HG02885 (cell line): ENCODE measurements around the gene CST3.
"Not testable (repeated sequence)": the region's sequence is repeated elsewhere in the genome, so short reads cannot be mapped to it uniquely, and the experiment has no call there.

Experiments
- ATAC-seq: cut with Tn5 transposase; IDR thresholded peaks from one replicate; pipeline ENCODE4 v1.9.1; 2021; ENCODE audit warnings: mild to moderate bottlenecking; ENCODE audit not compliant: unreplicated experiment, poor library complexity

Gene CST3

DNA sequence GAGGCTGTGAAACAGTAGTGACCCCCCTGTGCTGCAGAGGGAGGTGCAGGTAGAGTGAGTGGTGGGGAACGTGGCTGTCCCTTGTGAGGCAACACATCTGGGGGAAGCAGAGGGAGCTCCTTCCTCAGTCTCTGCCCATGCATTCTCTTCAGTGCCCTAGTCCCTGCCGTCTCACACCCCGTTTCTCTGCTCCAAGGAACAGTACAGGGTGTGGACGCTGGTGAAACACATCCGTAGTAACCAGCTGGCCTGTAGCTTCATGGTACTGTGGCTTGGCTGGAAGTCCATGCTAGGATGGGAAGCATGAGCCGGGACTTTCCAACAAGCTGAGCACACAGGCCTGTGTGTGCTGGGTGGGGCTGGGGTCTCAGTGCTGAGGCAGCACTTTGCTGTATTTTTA lies 25.4 kb upstream of the CST3 start:
- no peak for ATAC-seq

DNA sequence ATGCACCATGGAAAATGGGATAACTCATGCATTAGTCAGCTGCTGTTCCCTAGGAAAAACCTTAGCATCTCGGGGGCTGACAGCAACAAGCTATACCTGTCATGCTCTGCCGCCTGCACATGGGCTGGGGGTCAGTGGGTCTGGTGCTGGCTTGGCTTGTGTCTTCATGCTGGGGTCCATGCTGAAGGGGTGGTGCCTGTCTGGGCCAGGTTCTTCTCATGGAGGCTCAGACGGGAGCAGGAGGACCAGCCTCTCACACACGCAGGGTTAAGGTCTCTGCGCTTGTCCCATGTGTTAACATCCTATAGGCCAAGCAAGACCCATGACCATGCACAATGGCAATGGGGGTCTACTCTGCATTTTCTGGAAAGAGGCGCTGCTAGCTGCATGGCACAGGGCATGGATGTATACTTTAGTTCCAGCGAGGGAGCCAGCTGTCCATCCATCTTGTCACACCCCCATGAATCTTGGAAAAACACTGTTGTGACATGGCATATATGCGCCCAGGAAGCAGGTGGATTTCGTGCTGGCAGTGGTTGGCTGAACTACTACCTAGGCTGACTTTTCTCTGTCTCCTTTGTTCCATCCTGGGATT lies 24.6 kb upstream of the CST3 start:
- no peak for ATAC-seq

DNA sequence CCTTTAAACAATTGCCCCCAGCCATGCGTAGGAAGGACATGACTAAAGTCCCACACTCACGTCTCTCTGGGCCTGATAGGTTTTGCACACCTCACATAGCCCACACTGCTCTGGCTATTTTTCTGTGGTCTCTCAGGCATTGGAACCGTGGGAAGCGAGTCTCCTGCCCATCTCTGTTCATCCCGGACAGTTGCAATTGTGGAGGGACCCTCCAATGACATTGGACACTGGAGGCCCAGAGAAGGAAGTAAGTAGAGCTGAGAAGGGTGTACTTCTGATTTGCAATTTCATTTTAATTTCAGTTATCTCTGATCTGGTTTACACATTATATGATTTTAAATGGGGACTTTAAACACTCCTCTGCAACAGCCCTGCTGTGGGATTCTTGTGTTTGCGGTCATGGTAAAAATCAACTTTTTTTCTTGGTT lies 23.3 kb upstream of the CST3 start:
- no peak for ATAC-seq

DNA sequence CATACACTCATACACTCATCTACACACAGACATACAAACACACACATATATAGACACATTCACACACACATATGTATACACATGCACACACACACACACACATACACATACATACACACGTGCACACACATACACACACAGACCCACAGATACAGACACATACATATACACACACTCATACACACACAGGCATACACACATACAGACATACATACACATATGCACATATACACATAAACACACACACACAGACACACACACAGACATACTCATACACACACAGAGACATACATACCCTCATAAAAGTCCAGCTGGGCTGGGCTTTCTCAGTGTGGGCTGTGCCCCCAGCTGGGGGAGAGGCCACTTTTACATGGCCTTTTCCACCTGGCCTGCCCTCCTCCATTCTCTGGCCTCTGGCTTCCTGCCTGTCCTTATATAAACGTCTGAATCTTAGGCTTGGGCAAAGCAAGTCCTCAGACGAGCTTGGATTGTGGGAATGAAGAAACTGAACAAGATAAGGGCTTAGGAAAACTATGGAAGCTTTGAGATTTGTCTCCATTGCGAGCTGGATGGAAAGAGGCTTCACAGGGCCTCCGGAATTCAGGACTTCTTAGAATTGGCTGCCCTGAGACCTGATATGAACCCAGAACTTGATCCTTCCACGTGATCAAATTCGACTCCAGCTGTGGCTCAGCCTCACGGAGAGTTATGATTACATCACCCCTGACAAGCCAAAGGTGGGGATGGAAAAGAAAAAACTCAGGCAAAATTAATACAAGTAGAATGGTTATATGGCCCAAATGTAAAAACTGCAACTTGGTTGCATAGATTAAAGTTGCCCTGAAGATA lies 22.5 kb upstream of the CST3 start:
- no peak for ATAC-seq

DNA sequence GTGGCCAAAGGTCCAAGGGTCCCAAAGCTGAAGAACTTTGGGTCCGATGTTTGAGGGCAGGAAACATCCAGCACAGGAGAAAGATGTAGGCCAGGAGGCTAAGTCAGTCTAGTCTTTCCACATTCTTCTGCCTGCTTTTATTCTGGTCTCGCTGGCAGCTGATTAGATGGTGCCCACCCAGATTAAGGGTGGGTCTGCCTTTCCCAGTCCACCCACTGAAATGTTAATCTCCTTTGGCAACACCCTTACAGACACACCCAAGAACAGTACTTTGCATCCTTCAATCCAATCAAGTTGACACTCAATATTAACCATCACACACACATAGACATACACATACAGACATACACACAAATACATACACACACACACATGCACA lies 21.8 kb upstream of the CST3 start:
- ATAC-seq: not testable (repeated sequence)

DNA sequence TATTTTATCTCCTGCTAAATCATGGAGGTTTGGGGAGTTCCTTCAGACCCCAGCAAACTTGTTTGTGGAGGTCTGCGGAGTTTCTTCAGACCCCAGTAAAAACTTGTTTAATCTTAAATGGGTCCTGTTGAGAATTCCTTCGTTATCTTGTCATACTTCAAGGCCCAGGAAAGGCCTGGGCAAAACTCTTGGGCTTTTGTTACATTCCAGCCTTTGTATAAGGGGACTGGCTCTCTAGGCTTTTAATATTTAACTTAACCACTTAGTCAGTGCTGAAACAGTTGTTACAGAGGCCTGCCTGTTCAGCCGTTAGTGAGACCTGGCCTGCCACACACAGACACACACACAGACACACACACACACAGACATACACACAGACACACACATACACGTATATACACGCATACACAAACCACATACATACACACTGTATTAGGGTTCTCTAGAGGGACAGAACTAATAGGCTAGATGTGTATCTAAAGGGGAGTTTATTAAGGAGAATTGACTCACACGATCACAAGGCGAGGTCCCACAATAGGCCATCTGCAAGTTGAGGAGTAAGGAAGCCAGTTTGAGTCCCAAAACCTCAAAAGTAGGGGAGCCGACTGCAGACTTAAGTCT lies 21.3 kb upstream of the CST3 start:
- no peak for ATAC-seq

DNA sequence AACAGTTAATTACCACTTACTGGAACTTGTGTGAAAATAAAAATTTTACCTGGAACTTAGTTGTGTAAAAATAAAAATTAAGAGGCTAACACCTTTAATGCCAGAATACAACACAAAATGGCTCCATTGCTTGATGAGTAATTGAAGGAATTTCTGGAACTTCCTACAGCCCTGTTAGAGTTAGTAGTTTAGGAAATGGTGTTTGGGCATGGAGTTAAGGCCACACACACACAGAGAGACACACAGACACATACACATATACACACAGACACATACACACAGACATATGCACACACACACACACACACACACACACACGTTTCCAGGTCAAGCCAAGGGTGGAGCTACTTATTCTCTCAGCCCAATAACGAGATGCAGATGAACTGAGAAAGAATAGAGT lies 20.6 kb upstream of the CST3 start:
- ATAC-seq: no peak

DNA sequence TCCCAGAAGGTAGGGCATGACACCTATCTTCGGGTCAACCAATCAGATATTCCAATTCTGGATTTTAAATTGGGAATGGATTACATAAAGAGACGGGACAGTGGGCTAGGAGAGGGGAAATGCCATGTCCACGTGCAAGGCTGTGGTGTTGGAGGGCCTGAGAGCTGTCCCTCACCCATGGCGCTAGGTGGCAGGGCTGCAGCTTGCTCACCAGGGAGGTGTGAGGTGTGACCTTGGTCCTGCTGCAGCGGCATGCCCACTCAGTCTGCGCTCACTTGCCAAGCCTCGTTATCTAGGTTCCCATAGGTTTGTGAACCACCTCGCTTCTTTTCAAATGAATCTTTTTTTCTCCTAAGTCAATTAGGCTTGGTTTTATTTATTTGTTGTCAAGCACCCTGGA lies 19.4 kb upstream of the CST3 start:
- no peak for ATAC-seq

DNA sequence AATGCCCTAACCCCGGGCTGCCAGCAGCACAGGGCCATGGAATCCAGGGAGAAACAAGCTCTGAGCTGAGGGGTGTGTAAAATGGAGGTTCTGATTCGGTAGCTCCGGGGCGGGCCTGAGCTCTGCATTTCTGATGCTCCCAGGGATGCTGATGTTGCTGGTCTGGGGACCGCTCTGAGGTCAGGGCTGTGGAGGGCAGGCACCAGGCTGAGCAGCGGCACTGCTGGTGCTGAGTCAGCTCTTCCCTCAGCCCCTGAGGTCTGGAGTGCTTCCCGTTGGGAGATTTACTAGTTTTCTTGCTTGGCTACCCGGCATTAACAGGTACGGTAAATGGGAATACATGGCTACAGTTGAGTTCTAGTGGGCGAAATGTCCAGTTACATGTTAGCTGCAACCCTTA lies 18.6 kb upstream of the CST3 start:
- ATAC-seq: no peak

DNA sequence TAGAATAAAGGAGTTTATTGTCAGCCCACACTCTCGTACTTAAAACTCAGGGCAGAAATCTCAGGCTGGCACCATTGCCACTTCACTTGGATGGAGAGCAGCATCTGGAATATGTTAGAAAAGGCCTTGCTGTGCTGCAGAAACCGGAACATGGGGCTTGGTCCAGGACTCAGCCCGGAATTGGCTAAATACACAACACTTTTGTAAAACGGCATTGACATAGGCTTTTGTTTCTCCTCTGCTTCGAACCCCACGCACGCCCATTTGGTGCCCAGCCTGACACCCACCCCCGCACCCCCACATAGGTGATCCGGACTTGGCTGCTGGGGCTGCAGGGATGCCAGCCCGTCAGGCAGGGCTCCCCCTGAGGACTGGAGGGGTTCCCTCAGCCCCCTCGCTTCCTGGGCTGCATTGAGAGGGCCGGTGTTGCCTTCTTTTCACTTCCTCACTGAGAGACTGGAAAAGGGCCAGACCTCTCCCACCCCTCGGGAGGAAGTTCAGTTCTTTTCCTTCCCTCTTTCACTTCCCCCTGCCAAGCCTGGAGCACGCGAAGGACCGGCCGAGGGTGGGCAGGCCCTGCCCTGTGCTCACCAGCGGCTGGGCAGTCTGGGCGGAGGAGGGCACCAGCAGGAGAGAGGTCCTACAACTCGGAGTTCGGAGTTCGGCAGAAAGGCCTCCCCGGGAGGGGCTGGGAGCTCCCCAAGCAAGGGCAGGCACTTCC lies 17.9 kb upstream of the CST3 start:
- no peak for ATAC-seq

DNA sequence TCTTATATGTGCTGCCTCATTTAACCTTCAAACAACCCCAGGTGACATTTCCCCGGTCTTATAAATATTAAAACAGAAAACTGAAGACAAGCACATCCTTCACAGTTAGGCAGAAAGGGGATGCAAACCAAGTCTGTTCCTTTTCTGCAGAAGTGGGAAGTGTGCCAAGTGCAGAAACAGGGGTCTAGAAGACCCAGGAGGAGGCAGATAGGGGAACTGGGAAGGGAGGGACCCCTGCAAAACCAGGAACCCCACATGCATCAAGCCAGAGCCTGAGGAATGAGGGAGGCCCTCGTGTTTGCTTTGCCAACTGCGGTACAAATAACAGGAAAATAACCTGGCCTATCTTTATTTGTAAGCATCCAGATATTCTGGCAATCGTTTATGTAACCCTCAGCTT lies 17.0 kb upstream of the CST3 start:
- no peak for ATAC-seq

DNA sequence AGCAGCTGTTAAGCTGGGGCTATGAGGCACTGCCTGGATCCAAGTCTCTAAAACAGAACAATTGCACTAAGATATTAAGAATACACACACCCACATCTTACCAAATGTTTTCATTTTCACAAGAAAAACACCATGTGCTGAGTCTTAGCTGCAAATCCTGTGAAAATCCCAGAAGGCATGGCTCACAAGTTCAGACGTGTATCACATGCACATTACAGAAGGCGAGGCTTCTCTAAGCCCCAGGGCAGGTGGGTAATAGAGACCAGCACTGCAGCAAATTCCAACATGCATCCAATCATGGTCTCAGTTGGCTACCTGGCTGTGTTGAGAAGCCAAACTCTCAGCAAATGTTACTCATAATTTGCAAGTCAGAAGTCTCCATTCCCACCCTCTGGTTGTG lies 16.2 kb upstream of the CST3 start:
- no peak for ATAC-seq

DNA sequence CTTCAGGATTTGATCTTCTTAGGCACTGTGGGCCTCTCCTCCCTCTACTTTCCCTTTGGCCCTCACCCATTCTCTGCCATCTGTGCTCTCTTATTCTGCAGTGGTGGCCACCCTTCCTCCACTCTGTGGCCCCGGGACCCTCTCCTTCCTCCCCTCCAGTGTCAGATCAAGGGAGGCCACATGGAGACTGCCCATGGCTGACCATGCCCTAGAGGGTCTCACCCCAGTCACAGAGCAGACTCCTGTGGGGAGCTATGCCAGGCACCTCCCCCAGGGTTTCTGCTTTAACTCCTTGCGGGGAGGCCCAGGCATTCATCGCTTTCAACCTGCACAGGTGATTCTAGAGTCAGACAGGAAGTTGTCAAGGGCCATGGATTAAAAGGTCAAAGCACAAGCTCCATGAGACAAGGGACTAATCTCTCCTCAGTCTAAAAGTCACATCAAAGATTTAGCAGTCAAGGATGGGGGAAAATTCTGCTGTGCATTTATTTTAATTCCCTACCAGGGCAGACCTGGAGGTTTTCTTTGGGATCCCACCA lies 15.7 kb upstream of the CST3 start:
- ATAC-seq: no peak

DNA sequence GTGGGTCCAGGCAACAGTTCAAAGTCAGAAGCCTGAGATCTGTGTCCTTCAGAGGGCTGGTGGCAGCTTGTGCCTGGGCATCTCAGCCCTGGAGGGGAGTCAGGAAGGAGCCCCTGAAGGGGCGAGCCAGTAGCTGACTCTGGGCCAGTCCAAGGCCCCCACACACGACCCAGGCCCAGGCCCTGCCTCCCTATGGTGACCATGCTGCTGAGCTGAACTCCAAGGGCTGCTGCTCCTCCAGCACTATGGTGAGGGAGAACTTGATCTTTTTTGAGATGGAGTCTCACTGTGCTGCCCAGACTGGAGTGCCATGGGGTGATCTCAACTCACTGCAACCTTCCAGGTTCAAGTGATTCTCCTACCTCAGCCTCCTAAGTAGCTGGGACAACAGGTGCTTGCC lies 15.2 kb upstream of the CST3 start:
- ATAC-seq: no peak

DNA sequence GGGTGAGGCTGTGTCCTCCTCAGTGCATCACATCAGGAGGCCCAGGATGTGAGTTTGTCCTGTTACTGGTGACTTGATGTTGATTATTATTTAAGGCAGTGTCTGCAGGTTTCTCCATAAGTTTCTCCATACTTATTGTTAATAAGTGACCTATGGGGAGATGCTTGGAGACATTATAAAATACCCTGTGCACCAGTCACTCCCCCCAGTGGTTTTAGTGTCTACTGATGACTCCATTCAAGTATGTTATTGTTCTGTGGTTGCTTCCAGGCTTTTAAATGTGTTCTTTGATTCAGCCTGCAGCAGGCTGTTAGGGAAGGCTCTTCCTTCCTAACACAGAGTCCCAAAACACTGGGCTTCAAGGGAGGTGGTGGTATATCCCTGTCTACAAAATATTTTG lies 14.6 kb upstream of the CST3 start:
- no peak for ATAC-seq

DNA sequence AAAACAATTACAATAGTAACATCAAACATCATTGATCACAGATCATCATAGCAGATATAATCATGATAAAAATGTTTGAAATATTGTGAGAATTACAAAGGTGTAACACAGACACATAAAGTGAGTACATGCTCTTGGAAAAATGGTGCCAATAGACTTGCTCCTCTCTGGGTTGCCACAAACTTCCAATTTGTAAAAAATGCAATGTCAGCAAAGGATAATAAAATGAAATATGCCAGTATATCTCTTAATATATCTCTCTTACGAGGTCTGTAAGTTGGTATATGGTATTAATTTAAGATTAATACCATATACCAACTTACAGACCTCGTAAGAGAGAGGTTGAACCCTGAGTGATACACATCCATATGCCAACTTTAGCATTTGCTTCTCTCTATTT lies 13.4 kb upstream of the CST3 start:
- ATAC-seq: no peak

DNA sequence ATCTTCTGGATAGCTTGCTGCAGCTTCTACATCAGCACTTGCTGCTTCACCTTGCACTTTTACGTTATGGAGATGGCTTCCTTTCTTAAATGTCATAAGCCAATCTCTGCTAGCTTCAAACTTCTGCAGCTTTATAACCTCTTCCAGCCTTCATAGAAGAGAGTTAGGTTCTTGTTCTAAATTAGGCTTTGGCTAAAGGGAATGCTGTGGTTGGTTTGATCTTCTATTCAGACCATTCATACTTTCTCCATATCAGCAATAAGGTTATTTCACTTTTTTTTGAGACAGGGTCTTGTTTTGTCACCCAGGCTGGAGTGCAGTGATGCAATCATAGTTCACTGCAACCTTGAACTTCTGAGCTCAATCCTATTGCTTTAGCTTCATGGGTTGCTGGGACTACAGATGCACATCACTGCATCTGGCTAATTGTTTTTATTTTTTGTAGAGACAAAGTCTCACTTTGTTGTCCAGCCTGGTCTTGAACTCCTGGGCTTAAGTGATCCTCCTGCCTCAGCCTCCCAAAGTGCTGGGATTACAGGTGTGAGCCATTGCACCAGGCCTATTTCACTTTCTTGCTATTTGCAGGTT lies 12.2 kb upstream of the CST3 start:
- no peak for ATAC-seq

DNA sequence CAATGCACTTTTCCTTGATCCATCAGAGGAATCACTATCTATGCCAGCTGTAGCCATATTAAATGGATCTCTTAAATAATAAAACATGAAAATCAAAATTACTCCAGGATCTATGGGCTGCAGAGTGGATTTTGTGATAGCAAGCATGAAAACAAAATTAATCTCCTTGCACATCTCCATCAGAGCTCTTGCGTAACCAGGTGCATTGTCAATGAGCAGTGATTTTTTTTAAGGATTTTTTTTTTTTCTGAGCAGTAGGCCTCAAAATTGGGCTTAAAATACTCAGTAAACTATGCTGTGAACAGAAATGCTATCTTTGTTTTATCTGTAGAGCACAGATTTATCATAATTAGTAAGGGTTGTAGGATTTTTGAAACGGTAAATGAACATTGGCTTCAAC lies 11.5 kb upstream of the CST3 start:
- ATAC-seq: no peak

DNA sequence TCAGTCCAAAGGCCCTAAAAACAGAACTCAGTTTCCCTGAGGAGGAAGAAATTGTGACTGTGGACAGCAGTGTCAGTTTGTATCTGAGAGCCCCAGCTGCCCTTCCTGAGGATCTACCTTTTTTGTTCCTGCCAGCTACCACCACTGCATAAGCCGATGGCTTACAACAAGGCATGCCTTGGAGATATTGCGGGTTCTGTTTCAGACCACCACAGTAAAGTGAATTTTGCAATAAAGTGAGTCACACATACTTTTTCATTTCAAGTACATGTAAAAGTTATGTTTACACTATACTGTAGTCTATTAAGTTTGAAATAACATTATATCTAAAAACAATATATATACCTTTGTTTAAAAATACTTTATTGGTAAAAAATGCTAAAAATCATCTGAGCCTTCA lies 9.6 kb upstream of the CST3 start:
- ATAC-seq: no peak

DNA sequence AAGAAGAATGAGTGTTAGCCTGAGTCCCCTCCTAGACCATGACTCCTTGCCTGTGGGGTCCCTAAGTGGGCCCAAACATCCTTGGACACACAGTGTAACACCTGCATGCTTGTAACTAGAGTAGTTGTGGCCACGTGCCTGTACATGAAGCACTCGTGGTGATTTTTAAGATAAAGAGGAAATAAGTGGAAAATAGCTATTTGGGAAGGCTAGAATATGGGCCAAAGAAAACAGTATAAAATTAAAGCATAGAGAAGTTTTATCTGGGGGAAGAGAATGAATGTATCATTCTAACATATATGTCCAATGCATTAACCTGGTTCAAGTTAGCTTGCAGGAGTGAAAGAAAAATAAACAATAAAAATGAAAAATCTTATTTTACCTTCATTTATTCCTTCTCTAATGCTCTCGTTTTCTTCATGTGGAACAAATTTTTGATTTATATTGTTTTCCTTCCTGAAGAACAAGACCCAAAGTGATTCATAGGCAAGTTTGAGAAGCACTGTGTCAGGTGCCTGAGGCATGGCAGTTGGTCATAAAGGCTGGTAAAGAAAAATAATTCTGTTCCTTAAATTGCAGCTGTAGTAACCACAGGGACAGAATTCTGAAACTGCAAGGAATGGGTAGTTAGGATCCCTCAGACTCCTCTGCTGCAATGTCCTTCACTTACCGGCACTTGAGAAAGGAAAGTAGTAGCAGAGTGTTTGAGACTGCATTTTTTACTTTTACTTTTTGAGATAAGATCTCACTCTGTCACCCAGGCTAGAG lies 8.5 kb upstream of the CST3 start:
- ATAC-seq: no peak
